GM19438 (cell line): ENCODE data around the gene TAGLN3.
A peak's percentile ranks its signal among the peaks of the same experiment; 100 is the strongest.

Source experiments
- ATAC-seq: cut with Tn5 transposase; IDR thresholded peaks from one replicate; pipeline ENCODE4 v1.9.1; 2021; ENCODE audit warnings: low read depth; ENCODE audit not compliant: unreplicated experiment

The TAGLN3 gene

GRCh38 chr3:111998636-111999483, at the start of gene TAGLN3:
Gene TAGLN3 (plus strand): TSS chr3:111998922. CDS start chr3:111999423, 501 bp downstream.
- ATAC-seq: peak; percentile 67

GRCh38 chr3:111949712-111950111, 49.0 kb upstream of the TAGLN3 start:
- no peak for ATAC-seq

- no peak for ATAC-seq
Measured at GRCh38 chr3:111951032-111951431, 47.7 kb upstream of the TAGLN3 start.

GRCh38 chr3:111952086-111952485, 46.6 kb upstream of the TAGLN3 start:
- ATAC-seq: no peak

GRCh38 chr3:111952866-111953450, 45.8 kb upstream of the TAGLN3 start:
- ATAC-seq: no peak

GRCh38 chr3:111954228-111954990, 44.3 kb upstream of the TAGLN3 start:
- ATAC-seq: no peak

GRCh38 chr3:111955876-111956275, 42.8 kb upstream of the TAGLN3 start:
- no peak for ATAC-seq

GRCh38 chr3:111956449-111956848, 42.3 kb upstream of the TAGLN3 start:
- no peak for ATAC-seq

- no peak for ATAC-seq
Measured at GRCh38 chr3:111956995-111957734, 41.6 kb upstream of the TAGLN3 start.

GRCh38 chr3:111961461-111962164, 37.1 kb upstream of the TAGLN3 start:
- no peak for ATAC-seq

- no peak for ATAC-seq
Measured at GRCh38 chr3:111963424-111963823, 35.3 kb upstream of the TAGLN3 start.

- no peak for ATAC-seq
Measured at GRCh38 chr3:111965484-111965883, 33.2 kb upstream of the TAGLN3 start.

- no peak for ATAC-seq
Measured at GRCh38 chr3:111967068-111967467, 31.7 kb upstream of the TAGLN3 start.

GRCh38 chr3:111967651-111968274, 31.0 kb upstream of the TAGLN3 start:
- ATAC-seq: peak; percentile 93

GRCh38 chr3:111968319-111969054, 30.2 kb upstream of the TAGLN3 start:
- ATAC-seq: no peak

GRCh38 chr3:111970376-111970775, 28.3 kb upstream of the TAGLN3 start:
- ATAC-seq: no peak

- ATAC-seq: no peak
Measured at GRCh38 chr3:111971533-111972130, 27.1 kb upstream of the TAGLN3 start.

- ATAC-seq: no peak
Measured at GRCh38 chr3:111972891-111973290, 25.8 kb upstream of the TAGLN3 start.

GRCh38 chr3:111975131-111975530, 23.6 kb upstream of the TAGLN3 start:
- ATAC-seq: no peak
